HG03095 (cell line): Measurements from ENCODE around the gene SND1.
"Not testable (repeated sequence)": the region's sequence is repeated elsewhere in the genome, so short reads cannot be mapped to it uniquely, and the experiment has no call there.

ENCODE experiments used
- ATAC-seq: cut with Tn5 transposase; IDR thresholded peaks from one replicate; pipeline ENCODE4 v1.9.1; 2021; ENCODE audit warnings: moderate library complexity; ENCODE audit not compliant: unreplicated experiment

Gene SND1

DNA sequence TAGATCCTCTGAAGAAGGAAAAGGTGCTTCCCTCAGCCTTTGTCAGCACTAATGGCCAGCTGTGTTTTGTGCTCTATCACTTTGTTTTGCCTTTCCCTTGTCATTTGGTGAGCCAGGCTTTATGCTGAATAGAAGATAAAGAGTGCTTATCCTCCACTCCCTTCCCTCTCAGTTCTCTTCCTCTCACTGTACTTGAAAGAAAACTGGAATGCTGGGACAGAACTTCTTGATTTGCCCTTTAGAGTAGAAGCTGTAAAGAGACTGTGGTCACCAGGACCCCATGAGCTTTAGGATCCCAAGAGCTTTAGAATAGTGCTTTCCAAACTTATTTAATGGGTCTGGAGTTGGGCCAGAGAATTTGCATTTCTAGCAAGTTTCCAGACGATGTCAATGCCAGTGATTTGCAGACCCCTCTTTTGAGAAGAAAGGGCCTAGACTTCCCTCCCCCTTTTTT lies 297.8 kb downstream of the SND1 start:
- no peak for ATAC-seq

DNA sequence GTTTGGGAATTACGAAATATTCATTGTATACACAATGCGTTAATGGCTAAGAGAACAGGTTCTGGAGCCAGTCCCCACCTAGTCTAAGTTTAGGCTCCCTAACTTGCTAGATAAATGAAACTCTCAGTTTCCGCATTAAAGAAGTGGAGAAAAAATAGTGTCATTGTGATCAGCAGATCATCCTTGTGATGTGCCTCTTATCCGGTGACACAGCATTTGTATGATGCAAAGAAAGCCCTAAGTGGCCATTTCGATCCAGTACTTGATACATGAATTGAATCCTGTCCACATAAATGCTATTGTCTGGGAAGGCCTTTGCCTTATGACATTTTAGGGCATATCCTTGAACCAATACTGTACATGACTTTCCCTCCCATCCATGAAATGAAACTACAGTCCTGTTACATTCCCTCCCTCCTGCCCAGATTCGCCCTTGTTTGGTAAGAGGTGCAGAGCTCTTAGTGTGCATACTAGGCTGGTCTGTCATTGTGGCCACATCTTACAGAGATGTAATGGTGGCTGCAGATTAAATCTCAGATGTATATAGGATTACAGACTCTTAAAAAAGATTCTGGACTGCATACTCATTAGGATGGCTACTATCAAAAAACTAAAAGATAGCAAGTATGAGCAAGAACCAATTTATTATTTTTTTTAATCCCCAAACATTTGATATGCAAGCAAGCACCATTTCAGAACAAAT lies 298.4 kb downstream of the SND1 start:
- ATAC-seq = no peak

DNA sequence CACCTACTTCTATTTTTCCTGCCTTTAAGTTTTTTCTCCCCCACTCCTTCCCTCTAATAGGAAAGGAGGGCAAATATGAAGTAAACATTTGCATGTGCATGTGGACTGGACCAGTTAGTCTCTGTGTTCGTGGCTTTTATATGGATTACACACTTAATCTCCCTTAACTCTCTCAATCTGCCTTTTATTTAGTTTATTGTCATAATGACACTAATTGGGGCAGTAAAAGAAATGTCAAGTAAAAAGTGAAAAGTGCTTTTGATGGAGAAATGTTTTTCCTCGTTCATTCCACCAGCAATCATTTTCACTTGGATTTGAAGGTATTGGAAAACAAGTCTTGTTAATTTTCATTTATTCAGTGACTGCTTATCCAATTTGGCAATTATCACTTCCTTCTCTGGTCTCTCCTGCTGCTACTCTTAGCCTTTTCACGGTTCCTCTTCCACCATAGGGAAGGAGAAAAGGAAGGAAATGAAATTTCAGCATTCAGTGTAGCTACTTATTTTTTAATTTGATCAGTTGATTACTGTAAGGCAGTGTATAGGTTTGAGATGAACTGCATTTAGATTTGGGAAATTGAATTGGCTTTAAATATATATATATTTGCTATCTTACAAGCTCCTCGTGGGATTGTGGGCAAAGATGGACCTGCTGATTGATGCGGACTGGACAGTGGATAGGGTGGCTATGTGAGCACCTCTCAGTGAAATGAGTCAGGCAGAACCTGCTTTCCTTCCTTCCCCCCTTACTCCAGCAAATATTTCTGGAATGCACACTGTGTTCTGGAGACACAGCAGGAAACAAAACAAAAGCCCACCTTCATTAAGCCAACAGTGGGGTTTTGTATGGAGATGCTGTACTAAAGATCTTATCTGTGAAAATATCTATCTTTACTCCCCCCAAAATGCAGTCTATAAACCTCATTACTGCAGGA lies 301.7 kb downstream of the SND1 start:
- ATAC-seq = no peak

DNA sequence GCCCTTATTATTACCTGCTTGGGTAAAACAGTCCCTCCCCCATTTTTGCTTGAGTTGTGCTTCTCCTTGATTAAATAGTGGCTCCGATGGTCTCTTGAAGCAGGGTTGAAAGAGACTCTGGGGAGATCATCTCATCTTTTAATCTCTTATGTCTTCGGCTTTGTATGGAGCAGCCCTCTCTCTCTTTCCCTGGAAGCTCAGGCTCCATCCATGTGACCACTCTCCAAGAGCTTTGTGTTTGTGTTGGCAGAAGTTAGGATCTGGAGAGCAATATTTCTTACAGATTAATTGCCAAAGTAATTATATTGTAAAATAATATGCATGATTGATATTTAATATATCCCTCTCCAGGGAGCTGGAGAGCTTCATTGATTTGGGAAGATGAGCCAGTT lies 302.4 kb downstream of the SND1 start:
- no peak for ATAC-seq

DNA sequence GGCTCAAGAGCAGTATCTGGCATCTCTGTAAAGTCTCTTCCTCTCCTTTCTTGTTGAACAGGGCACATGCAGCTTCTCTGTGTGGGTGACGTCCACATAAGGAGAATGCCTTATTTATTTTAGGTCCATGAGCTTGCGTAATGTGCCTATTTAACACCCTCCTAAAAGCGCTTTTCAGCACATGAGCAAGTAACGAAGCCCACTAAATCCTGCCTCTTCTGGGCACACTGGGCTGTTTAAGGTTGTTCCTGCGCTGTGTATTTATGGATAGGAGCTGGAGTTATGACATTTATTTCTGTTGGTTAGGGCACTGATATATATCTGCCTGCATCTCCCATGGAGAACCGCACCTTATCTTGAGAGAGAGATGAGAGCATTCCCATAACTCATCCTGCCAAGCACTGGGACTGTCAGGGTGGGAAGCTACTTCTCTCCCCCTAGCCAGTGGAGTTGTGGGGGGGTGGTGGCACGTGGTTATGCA lies 303.1 kb downstream of the SND1 start:
- no peak for ATAC-seq

DNA sequence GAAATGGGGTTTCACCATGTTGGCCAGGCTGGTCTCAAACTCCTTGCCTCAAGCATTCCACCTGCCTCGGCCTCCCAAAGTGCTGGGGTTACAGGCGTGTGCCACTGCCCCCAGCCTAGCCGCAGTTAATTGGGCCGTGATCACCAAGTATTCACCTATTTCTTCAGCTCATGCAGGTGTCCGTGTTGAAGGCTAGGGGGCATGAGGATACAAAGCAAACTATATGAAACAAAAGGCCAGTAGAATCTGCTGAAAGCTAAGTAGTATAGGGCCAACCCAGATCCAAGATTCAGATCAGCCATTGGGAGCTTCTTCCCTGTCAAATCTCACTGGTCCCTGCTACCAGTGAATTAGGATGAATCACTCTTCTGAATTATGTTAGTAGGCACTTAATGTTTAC lies 305.9 kb downstream of the SND1 start:
- no peak for ATAC-seq

DNA sequence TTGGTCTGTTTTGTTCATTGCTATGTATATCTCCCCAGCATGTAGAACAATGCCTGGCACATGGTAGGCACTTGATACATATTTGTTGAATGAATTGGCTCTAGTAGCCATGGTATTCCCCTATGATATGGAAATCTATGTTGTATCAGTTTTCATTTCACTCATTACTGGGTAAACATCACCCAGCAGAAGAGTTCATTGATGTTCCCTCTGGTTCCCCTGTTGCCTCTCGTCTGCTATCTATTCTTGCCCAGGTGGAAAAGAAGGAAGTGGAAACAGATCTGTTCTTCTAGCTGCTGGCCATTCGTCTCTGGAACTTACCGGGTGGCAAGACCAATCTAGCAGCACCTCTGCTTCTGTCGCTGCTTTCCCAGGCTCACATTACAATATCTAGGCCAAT lies 307.8 kb downstream of the SND1 start:
- no peak for ATAC-seq

DNA sequence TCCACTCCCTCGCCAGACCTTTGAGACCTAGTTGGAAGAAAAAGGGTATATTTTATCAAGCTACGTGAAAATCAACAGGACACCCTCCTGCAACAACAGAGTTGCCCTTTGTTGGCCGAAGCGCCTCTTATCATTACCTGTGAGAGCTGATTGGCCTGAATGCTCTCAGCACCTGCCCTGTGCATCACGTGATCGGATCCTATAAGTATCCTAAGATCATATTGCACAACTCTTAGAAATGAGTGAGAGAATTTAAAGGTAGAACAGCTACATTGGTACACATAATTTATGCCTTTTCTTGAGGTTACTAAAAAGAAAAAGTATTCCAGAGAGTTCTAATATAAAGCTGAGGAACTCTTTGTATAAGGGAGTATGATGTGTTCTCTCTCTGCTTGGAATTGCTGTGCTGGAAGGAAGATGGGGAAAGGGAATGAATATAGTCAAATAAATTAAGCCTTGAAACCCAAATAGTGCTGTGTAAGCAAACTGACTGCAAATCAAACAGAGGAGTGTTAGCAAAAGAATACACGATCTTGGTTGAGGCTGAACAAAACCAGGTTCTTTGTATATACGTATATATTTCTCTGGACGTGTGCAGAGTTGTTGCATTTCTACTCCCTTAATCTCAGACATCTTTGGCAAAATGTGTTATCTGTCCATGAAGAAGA lies 309.9 kb downstream of the SND1 start:
- ATAC-seq = no peak

DNA sequence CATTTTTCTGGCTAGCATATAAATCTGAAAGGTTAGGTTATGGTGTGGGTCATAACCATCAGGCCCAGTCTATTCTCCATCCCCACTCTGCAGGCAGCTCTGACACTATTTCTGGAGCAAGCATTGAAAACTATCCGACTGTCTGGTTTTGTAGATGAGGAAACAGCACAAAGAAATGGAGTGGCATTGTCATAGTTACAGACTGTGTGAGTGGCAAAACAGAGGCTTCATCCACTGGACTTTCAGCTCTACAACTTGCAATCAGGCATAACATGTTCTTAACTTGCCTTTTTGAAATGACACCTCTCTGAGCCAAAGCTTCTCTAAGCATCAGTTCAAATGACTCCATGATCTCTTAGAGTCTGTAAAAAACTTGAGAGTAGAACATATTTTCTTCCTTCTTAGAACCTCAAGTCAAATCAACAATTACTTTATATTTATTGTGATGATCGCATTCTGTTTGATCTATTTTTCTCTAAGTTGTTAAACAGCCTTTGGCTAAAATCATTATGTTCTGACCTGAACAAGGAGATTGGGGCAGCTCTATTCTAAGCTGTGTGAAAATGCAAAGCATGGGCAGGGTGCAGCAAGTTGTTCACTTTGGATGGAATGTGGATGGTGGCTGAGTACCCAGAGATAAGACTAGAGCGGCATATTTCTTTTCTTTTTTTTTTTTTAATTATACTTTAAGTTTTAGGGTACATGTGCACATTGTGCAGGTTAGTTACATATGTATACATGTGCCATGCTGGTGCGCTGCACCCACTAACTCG lies 310.8 kb downstream of the SND1 start:
- no peak for ATAC-seq

DNA sequence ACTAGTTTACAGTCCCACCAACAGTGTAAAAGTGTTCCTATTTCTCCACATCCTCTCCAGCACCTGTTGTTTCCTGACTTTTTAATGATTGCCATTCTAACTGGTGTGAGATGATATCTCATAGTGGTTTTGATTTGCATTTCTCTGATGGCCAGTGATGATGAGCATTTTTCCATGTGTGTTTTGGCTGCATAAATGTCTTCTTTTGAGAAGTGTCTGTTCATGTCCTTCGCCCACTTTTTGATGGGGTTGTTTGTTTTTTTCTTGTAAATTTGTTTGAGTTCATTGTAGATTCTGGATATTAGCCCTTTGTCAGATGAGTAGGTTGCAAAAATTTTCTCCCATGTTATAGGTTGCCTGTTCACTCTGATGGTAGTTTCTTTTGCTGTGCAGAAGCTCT lies 311.9 kb downstream of the SND1 start:
- not testable (repeated sequence) for ATAC-seq

DNA sequence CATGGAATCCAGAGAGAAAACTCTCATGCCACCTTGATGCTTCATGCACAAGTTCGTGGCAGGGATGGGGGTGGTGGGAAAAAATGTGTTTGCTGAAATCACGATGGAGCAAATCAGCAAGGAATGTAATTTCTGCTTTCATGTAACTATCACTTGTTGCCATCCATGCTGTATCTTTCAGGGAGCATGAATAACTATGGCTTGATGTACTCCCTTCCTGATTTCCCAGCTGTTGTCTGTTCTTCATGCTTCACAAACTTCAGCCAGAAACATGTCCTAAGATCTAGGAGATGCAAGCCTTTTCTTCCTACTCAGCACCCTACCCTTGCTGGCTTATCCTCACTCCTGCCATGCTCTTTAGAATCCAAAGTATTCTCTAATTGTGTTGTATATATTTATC lies 315.3 kb downstream of the SND1 start:
- no peak for ATAC-seq

DNA sequence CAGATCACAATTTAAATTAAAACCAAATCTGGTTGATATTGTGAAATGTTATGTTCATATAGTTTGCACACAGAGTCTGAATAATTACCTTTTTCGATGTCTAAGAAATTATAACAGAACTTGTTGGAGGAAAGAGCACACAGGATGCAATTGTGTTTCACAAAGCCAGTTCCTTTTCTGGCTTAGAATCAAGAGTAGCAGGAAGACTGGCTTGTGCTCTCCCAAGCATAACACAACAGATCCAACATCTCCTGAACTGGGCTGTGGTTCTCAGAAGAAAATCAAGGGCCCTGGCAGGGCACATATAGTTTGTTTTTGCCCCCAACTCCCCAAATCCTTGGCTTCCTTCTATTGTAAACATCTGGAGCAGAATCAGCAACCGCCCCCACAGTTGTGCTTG lies 316.6 kb downstream of the SND1 start:
- no peak for ATAC-seq

DNA sequence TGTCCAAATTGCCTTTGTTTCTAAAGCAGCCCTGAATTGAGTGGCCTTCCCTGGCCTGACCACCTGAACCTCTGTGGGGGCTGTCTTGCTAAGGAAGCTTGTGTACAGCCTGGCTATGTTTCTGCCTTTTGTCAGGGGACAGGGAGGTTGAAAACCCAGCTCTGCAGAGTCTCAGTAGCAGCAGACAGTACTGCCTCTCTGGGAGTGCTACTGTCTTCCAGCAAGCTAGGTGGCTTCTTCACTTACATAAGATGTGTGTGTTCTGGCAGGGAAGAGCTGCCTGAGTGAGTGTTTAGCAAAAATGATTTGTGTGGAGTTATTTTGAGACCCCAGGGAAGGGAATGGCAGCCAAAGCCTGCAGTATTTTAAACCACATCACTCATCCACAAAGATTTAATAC lies 321.8 kb downstream of the SND1 start:
- no peak for ATAC-seq

DNA sequence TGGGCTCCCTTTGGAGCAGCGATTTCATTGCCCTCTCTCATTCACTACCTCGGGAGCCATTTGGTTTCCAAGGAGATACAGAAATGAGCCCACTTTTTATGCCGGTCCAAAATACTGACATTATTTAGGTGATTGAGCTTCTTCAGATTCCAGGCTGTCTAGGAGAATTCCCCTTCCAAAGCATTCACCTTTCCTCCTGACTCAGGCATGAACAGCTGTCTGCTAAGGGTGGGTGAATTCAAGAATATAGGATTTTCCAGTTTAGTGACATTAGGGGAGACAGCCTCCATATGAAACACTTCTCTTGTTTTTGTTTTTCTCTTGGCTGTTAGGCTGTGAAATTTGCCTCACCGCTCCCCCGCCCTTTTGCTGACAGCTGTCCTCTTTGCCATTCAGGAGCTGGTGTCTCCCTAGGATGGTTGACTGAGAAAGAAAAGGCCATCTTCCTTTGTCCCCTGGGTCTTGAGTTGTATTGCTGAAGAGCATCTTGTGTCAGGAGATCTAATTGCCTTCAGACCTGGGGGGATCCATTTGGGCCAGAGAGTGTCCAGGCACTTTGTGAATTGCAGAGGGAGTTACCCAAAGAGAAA lies 322.5 kb downstream of the SND1 start:
- no peak for ATAC-seq

DNA sequence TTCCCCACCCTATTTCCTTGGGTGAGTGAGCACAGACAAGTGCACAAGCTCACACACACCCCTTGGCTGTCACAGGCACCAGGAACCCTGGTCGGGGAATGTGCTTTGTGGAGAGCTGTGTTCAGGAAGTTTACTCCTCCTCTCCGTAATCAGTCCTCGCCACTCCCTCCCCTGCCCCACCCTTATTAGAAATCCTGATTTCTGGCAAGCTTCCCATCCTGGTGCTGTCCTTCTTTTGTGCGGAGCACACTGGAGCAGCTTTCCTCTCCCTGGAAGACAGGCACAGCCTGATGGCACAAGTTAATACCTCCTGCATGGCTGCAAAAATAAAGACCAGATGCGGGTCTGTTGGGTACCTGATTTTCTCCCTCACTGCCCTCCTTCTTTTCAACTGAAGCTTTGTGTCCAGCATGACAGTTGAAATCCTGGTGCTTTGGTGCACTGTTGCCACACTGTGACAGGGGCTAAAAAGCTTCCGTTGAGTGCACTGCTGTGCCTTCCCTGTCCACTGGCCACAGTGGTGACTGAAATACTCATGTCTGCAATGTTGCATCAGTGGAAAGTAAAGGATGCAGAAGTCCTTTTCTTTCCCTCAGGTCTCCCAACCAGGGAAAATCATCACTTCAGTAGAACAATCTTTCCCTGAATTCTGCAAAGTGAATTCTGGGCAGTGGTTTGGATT lies 324.2 kb downstream of the SND1 start:
- ATAC-seq = no peak

DNA sequence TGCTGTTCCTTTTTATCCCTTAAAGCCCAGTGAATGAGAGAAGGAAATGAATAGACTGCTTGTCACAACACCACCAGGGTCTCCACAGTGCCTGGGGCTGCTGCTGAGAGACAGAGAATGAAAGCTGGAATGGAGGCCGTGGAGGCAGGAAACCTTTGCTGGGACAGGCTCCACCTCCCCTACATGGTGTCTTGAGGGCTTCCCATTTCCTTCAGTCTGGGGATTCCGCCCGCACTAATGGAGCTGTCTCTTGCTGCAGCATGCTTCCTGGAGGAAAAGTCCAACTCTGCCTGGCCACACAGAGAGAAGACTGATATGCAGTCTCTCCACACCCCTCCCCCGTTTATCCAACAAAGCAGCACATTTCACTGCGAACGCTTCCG lies 324.7 kb downstream of the SND1 start:
- no peak for ATAC-seq

DNA sequence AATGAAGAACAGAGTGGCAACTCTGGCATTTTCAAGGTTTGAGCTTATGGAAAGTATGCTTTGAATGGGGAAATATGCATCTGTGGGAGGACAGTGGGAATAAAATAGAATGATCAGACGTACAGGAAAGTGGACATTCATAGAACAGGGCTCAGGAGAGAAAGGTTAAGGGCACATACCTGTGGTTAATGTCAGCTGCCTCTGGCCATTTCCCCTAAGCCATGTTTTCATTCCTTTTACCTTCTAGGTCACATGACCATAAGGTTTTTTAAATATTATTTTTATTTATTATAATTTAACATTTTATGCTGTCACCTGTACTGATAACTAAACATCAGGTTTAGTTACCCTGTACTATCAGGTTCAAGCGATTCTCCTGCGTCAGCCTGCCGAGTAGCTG lies 326.4 kb downstream of the SND1 start:
- ATAC-seq = no peak

DNA sequence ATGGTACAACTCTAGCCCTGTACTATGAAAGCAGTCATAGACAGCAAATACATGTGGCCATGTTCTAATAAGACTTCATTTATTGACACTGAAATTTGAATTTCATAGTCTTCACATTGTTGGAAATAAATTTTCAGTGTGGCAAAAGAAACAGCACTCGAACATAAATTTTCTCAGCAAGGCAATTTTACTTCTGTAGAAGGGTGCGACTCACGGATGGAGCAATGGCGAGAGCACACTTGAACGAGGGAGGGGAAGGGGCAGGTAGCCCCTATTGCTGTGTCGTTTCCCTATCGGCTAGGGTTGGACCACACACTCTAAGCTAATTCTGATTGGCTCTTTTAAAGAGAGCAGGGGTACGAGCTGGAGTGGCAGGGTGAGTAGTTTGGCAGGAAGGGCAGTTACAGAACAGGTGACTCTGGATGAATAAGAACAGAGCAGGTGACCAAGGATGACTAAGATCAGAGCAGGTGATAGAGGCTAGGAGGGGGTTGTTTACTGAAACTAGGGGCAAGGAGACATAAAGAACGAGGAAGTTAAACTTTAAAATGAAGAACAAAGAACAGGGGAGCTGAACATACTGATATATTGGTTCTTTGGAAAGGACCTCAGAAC lies 327.2 kb downstream of the SND1 start:
- ATAC-seq = no peak

DNA sequence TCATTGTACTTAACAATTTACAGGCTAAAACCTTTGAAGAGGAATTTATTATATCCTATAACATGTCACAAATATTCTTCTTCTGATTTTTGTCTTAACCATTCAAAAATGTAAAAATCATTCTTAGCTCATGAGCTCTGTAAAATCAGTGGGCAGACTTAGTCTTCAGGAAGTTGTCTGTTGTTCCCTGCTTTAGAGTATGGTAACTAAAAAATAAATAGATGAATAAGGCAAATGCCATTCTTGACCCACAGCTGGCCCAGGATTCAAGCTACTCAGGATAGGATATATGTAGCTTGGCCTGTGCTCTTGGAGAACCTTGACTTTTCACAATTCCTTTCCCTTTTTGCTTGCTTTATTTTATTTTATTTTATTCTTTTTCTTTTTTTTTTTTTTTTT lies 327.7 kb downstream of the SND1 start:
- no peak for ATAC-seq
